ENCODE data around the gene ATP10D.

ATP10D gene

GRCh38 chr4:47631161-47631560 is 146.1 kb downstream of the ATP10D start:
- Histone ChIP-seq H3K4me1 (ENCODE audit: control insufficient read depth, insufficient read depth, low read length) (no peaks in the 10 kb centered on the region), H3K9ac (ENCODE audit: low read depth, low read length) (no peak overlapping the region), H3K27me3 (ENCODE audit: control insufficient read depth, insufficient read depth, low read length) (no peaks in the 10 kb centered on the region), H3K36me3 (ENCODE audit: control insufficient read depth, insufficient read depth, low read length) (no peaks in the 10 kb centered on the region), H3K27ac (ENCODE audit: low read depth, low read length) (no peak overlapping the region), H3K4me3 (ENCODE audit: low read depth, low read length) (no peak overlapping the region), H3K9me3 (ENCODE audit: control insufficient read depth, insufficient read depth, low read length) (no peaks in the 10 kb centered on the region)

DNA sequence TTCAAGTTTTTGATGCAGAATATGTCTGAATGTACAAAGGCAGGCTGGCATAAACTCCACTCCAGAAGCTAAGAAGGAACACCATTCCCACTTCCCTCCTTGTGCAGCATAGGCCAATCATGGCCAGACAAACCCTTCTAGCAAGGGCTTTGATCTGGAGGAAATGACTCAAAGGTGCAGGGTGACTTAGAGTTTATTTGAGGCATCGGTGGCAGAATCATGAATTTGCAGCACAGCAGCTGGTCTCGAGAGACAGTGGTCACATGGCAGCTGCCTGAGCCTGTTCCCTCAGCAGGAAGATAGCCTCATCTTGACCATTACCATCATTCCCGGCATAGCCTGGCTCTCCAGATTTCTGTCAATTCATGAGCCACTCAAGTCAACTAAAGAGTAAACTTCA is 154.5 kb downstream of the ATP10D start:
- Histone ChIP-seq H3K9me3 (ENCODE audit: control insufficient read depth, insufficient read depth, low read length) (peaks cover 3% of the 10 kb centered on the region; the same call in 1 of the 2 replicates), H3K4me3 (ENCODE audit: low read depth, low read length) (no peak overlapping the region), H3K27ac (ENCODE audit: low read depth, low read length) (no peak overlapping the region), H3K4me1 (ENCODE audit: control insufficient read depth, insufficient read depth, low read length) (no peaks in the 10 kb centered on the region), H3K27me3 (ENCODE audit: control insufficient read depth, insufficient read depth, low read length) (no peaks in the 10 kb centered on the region), H3K36me3 (ENCODE audit: control insufficient read depth, insufficient read depth, low read length) (no peaks in the 10 kb centered on the region), H3K9ac (ENCODE audit: low read depth, low read length) (no peak overlapping the region)

GRCh38 chr4:47640911-47641310 is 155.8 kb downstream of the ATP10D start:
- Histone ChIP-seq H3K9ac (ENCODE audit: low read depth, low read length) (no peak overlapping the region), H3K4me1 (ENCODE audit: control insufficient read depth, insufficient read depth, low read length) (no peaks in the 10 kb centered on the region), H3K4me3 (ENCODE audit: low read depth, low read length) (no peak overlapping the region), H3K9me3 (ENCODE audit: control insufficient read depth, insufficient read depth, low read length) (peaks cover 3% of the 10 kb centered on the region; the same call in 1 of the 2 replicates), H3K27ac (ENCODE audit: low read depth, low read length) (no peak overlapping the region), H3K27me3 (ENCODE audit: control insufficient read depth, insufficient read depth, low read length) (no peaks in the 10 kb centered on the region), H3K36me3 (ENCODE audit: control insufficient read depth, insufficient read depth, low read length) (no peaks in the 10 kb centered on the region)

DNA sequence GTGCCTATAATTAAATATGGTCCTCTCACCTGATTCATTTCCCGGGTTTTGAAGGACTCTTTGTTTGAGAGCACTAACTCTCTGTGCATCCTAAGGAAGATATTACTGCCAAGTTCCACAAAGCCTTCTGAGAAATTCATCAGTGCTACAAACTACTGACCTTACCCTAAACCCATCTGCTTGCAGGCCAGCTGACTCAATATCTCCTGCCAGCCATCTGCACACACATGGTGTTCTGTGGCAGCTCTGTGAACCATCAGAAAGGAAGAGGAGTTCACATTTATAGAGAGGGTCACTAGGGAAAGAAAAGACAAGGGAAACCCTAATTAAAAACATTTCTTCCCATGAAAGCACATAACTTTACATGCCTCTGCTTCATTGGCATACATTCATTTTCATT is 156.7 kb downstream of the ATP10D start:
- Histone ChIP-seq H3K9ac (ENCODE audit: low read depth, low read length) (no peak overlapping the region), H3K4me1 (ENCODE audit: control insufficient read depth, insufficient read depth, low read length) (no peaks in the 10 kb centered on the region), H3K4me3 (ENCODE audit: low read depth, low read length) (no peak overlapping the region), H3K9me3 (ENCODE audit: control insufficient read depth, insufficient read depth, low read length) (peaks cover 3% of the 10 kb centered on the region; the same call in 1 of the 2 replicates), H3K27ac (ENCODE audit: low read depth, low read length) (no peak overlapping the region), H3K36me3 (ENCODE audit: control insufficient read depth, insufficient read depth, low read length) (no peaks in the 10 kb centered on the region), H3K27me3 (ENCODE audit: control insufficient read depth, insufficient read depth, low read length) (no peaks in the 10 kb centered on the region)

- Histone ChIP-seq H3K4me3 (ENCODE audit: low read depth, low read length) (no peak overlapping the region), H3K4me1 (ENCODE audit: control insufficient read depth, insufficient read depth, low read length) (no peaks in the 10 kb centered on the region), H3K27me3 (ENCODE audit: control insufficient read depth, insufficient read depth, low read length) (no peaks in the 10 kb centered on the region), H3K9me3 (ENCODE audit: control insufficient read depth, insufficient read depth, low read length) (peaks cover 3% of the 10 kb centered on the region; the same call in 1 of the 2 replicates), H3K9ac (ENCODE audit: low read depth, low read length) (no peak overlapping the region), H3K27ac (ENCODE audit: low read depth, low read length) (no peak overlapping the region), H3K36me3 (ENCODE audit: control insufficient read depth, insufficient read depth, low read length) (no peaks in the 10 kb centered on the region)
Measured at GRCh38 chr4:47642191-47642830, 157.2 kb downstream of the ATP10D start.
